GM23338 (cell line): Measurements from ENCODE around the gene GRIPAP1. TPM values are rescaled to one million over a fixed set of nuclear protein-coding genes. Genes with fewer than 3 reads are reported as not detected.
A peak's percentile ranks its signal among the peaks of the same experiment; 100 is the strongest.

Source experiments
- ATAC-seq: fragments of 200-7000 bp; cut with Tn5 transposase; 3 replicates; pipeline ENCODE4 v1.9.1; 2020
- DNase-seq: peaks from one replicate; pipeline ENCODE4 v3.0.0-alpha.2; 2015; ENCODE audit warnings: low spot score
- H2AFZ ChIP-seq: fragments of 200-600 bp; sonication (generic); 2 replicates; pipeline ENCODE4 v1.8.0; 2016; ENCODE audit warnings: antibody characterized with exemption, mild to moderate bottlenecking, moderate library complexity
- H3F3A ChIP-seq: fragments of 200-600 bp; sonication (generic); replicated peaks from 2 replicates; pipeline ENCODE4 v1.8.0; 2017; ENCODE audit warnings: antibody characterized with exemption, mixed run types, low read depth
- H3K27ac ChIP-seq: fragments of 200-600 bp; sonication (generic); 2 replicates; pipeline ENCODE4 v1.6.1; 2016; ENCODE audit warnings: low read depth
- H3K27me3 ChIP-seq: fragments of 200-600 bp; sonication (generic); 2 replicates; pipeline ENCODE4 v1.8.0; 2016; ENCODE audit warnings: mild to moderate bottlenecking, mixed run types, moderate library complexity; ENCODE audit not compliant: insufficient read depth
- H3K36me3 ChIP-seq: fragments of 200-600 bp; sonication (generic); 2 replicates; pipeline ENCODE4 v1.8.0; 2016; ENCODE audit warnings: mild to moderate bottlenecking; ENCODE audit not compliant: insufficient read depth
- H3K4me1 ChIP-seq: fragments of 200-600 bp; sonication (generic); 2 replicates; pipeline ENCODE4 v1.8.0; 2016; ENCODE audit warnings: mild to moderate bottlenecking, moderate library complexity; ENCODE audit not compliant: insufficient read depth
- H3K4me2 ChIP-seq: fragments of 200-600 bp; sonication (generic); 2 replicates; pipeline ENCODE4 v1.7.1; 2017; ENCODE audit warnings: mixed run types
- H3K4me3 ChIP-seq: fragments of 200-600 bp; sonication (generic); 2 replicates; pipeline ENCODE4 v1.6.1; 2016; ENCODE audit warnings: mixed run types
- H3K79me2 ChIP-seq: fragments of 200-600 bp; sonication (generic); replicated peaks from 2 replicates; pipeline ENCODE4 v1.8.0; 2017; ENCODE audit warnings: mild to moderate bottlenecking; ENCODE audit not compliant: insufficient read depth
- H3K9me2 ChIP-seq: fragments of 200-600 bp; sonication (generic); 2 replicates; pipeline ENCODE4 v1.8.0; 2017; ENCODE audit not compliant: insufficient read depth
- H4K20me1 ChIP-seq: fragments of 200-600 bp; sonication (generic); replicated peaks from 2 replicates; pipeline ENCODE4 v1.8.0; 2017; ENCODE audit warnings: mild to moderate bottlenecking; ENCODE audit not compliant: insufficient read depth
- H3K27ac Mint-ChIP-seq: 2 replicates; pipeline ENCODE4 v1.8.0; 2020; ENCODE audit warnings: inconsistent platforms, mild to moderate bottlenecking, moderate library complexity, mixed read lengths
- H3K27me3 Mint-ChIP-seq: 3 replicates; pipeline ENCODE4 v1.8.0; 2022; ENCODE audit warnings: low read depth, mild to moderate bottlenecking, moderate library complexity, mixed read lengths, inconsistent platforms; ENCODE audit not compliant: insufficient read depth, poor library complexity
- H3K36me3 Mint-ChIP-seq: 3 replicates; pipeline ENCODE4 v1.8.0; 2021; ENCODE audit warnings: low read depth, mild to moderate bottlenecking, inconsistent platforms, moderate library complexity, mixed read lengths
- H3K4me1 Mint-ChIP-seq: 3 replicates; pipeline ENCODE4 v1.8.0; 2020; ENCODE audit warnings: mild to moderate bottlenecking, inconsistent platforms, mixed read lengths
- H3K4me3 Mint-ChIP-seq: 3 replicates; pipeline ENCODE4 v1.8.0; 2021; ENCODE audit warnings: moderate library complexity, mild to moderate bottlenecking, inconsistent platforms, mixed read lengths
- H3K9me3 Mint-ChIP-seq: 3 replicates; pipeline ENCODE4 v1.8.0; 2020; ENCODE audit warnings: moderate library complexity, mild to moderate bottlenecking, inconsistent platforms, mixed read lengths
- CREB1 ChIP-seq: fragments of 250-450 bp; sonication (Bioruptor Pico); IDR thresholded peaks from 2 replicates; pipeline ENCODE4 v1.5.0; 2020; ENCODE audit warnings: low read depth, mild to moderate bottlenecking, moderate library complexity
- EZH2 ChIP-seq: fragments of 200-600 bp; sonication (generic); IDR thresholded peaks from one replicate; pipeline ENCODE4 v1.8.0; 2017; ENCODE audit warnings: antibody characterized with exemption, mild to moderate bottlenecking, low read depth; ENCODE audit not compliant: unreplicated experiment
- JUNB ChIP-seq: IDR thresholded peaks from one replicate; pipeline ENCODE4 v1.6.1; 2016; ENCODE audit warnings: antibody characterized with exemption; ENCODE audit not compliant: unreplicated experiment
- POLR2AphosphoS5 ChIP-seq: IDR thresholded peaks from 2 replicates; pipeline ENCODE4 v1.6.1; 2016; ENCODE audit warnings: antibody characterized with exemption, low read depth
- ZNF114 ChIP-seq: fragments of 250-450 bp; sonication (Bioruptor Pico); IDR thresholded peaks from 2 replicates; pipeline ENCODE4 v1.5.0; 2020; ENCODE audit warnings: mild to moderate bottlenecking, moderate library complexity
- polyA plus RNA-seq: library from polyadenylated mRNA; unstranded; fragments of >200 nt; fragmentation: Nextera tagmentation; extraction: Ambion mirVana; gene quantifications from 2 replicates; pipeline ENCODE4 v1.2.1, GENCODE V29; 2016
- total RNA-seq: library from RNA; depleted of rRNA; stranded (reverse); fragments of >200 nt; shearing (Covaris generic); gene quantifications from 2 replicates; pipeline ENCODE4 v1.2.3, GENCODE V29; 2014
- TF ChIP-seq, protein P1 (sequence below): IDR thresholded peaks from 2 replicates; pipeline ENCODE4 v1.6.1; 2016; ENCODE audit warnings: antibody characterized with exemption
- TF ChIP-seq, protein P2 (sequence below): fragments of 250-450 bp; sonication (Bioruptor Pico); IDR thresholded peaks from 2 replicates; pipeline ENCODE4 v1.5.0; 2020; ENCODE audit warnings: mild to moderate bottlenecking, moderate library complexity

The GRIPAP1 gene
- total and polyA plus RNA-seq, 2 experiments from 2014 or later, result 39.1 to 62.2 TPM

GRCh38 chrX:48971249-48972219 is 30.5 kb downstream of the GRIPAP1 start, which contains the start of gene KCND1:
KCND1 (minus strand) TSS chrX:48971844; CDS start chrX:48970271, 1,573 bp downstream.
- Histone ChIP-seq H3K27ac (peak within 1 kb of the TSS; percentile 83; the same call in 1 of the 2 replicates), H3K4me2 (peak within 1 kb of the TSS; percentile 84), H3K9me2 (no peaks in the 10 kb centered on the region), H3K27me3 (no peaks in the 10 kb centered on the region), H3K36me3 (no peaks in the 10 kb centered on the region), H3K79me2 (no peaks in the 10 kb centered on the region), H2AFZ (no peak within 1 kb of the TSS), H3F3A (no peaks in the 10 kb centered on the region), H4K20me1 (no peaks in the 10 kb centered on the region), H3K4me1 (no peaks in the 10 kb centered on the region), H3K4me3 (peak within 1 kb of the TSS; percentile 62)
- Mint-ChIP-seq H3K27ac (peak within 1 kb of the TSS; percentile 82), H3K9me3 (no peaks in the 10 kb centered on the region; the same call in 2 of the 3 replicates), H3K36me3 (peaks cover 22% of the 10 kb centered on the region), H3K27me3 (peaks cover 2% of the 10 kb centered on the region), H3K4me3 (peak within 1 kb of the TSS; percentile 78), H3K4me1 (peaks cover 19% of the 10 kb centered on the region)
- TF ChIP-seq JUNB (no peak), POLR2AphosphoS5 (no peak; the same call in 1 of the 2 replicates), EZH2 (no peak), ZNF114 (no peak)
- TF ChIP-seq, protein P1, sequence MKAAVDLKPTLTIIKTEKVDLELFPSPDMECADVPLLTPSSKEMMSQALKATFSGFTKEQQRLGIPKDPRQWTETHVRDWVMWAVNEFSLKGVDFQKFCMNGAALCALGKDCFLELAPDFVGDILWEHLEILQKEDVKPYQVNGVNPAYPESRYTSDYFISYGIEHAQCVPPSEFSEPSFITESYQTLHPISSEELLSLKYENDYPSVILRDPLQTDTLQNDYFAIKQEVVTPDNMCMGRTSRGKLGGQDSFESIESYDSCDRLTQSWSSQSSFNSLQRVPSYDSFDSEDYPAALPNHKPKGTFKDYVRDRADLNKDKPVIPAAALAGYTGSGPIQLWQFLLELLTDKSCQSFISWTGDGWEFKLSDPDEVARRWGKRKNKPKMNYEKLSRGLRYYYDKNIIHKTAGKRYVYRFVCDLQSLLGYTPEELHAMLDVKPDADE, result no peak
- peak; percentile 83 for ATAC-seq
- DNase-seq, result peak; percentile 69

DNA sequence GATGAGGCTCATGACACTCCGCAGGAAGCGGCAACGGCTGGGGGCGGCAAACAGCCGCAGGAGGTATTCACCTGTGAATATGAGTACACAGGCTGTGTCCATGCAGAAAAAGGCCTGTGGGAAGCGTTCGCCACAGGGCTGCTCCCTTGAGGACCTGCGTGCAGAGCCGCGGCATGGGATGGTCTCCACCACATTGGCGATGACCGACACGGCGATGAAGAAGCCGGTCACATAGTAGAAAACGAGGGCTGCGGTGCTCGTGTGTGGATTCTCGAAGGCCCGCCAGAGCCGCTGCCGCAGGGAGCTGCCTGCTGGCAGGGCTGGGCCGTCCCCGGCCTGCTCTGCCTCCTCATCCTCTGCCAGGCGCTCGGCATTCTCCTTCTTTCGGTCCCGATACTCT is 32.6 kb downstream of the GRIPAP1 start:
- Histone ChIP-seq H3K4me1 (no peaks in the 10 kb centered on the region), H3K79me2 (no peaks in the 10 kb centered on the region), H3K4me2 (no peak overlapping the region), H3K27ac (no peak overlapping the region), H2AFZ (no peak overlapping the region), H3K36me3 (no peaks in the 10 kb centered on the region), H3K9me2 (no peaks in the 10 kb centered on the region), H4K20me1 (no peaks in the 10 kb centered on the region), H3F3A (no peaks in the 10 kb centered on the region), H3K27me3 (no peaks in the 10 kb centered on the region), H3K4me3 (no peak overlapping the region)
- Mint-ChIP-seq H3K9me3 (no peaks in the 10 kb centered on the region), H3K27me3 (peaks cover 2% of the 10 kb centered on the region), H3K4me1 (peaks cover 19% of the 10 kb centered on the region), H3K4me3 (no peak overlapping the region), H3K36me3 (peaks cover 4% of the 10 kb centered on the region), H3K27ac (no peak overlapping the region)
- DNase-seq (no peak), ATAC-seq (no peak)
- no peak for TF ChIP-seq EZH2
- no peak for TF ChIP-seq CREB1
- TF ChIP-seq, protein P1, result no peak
- TF ChIP-seq, protein P2, sequence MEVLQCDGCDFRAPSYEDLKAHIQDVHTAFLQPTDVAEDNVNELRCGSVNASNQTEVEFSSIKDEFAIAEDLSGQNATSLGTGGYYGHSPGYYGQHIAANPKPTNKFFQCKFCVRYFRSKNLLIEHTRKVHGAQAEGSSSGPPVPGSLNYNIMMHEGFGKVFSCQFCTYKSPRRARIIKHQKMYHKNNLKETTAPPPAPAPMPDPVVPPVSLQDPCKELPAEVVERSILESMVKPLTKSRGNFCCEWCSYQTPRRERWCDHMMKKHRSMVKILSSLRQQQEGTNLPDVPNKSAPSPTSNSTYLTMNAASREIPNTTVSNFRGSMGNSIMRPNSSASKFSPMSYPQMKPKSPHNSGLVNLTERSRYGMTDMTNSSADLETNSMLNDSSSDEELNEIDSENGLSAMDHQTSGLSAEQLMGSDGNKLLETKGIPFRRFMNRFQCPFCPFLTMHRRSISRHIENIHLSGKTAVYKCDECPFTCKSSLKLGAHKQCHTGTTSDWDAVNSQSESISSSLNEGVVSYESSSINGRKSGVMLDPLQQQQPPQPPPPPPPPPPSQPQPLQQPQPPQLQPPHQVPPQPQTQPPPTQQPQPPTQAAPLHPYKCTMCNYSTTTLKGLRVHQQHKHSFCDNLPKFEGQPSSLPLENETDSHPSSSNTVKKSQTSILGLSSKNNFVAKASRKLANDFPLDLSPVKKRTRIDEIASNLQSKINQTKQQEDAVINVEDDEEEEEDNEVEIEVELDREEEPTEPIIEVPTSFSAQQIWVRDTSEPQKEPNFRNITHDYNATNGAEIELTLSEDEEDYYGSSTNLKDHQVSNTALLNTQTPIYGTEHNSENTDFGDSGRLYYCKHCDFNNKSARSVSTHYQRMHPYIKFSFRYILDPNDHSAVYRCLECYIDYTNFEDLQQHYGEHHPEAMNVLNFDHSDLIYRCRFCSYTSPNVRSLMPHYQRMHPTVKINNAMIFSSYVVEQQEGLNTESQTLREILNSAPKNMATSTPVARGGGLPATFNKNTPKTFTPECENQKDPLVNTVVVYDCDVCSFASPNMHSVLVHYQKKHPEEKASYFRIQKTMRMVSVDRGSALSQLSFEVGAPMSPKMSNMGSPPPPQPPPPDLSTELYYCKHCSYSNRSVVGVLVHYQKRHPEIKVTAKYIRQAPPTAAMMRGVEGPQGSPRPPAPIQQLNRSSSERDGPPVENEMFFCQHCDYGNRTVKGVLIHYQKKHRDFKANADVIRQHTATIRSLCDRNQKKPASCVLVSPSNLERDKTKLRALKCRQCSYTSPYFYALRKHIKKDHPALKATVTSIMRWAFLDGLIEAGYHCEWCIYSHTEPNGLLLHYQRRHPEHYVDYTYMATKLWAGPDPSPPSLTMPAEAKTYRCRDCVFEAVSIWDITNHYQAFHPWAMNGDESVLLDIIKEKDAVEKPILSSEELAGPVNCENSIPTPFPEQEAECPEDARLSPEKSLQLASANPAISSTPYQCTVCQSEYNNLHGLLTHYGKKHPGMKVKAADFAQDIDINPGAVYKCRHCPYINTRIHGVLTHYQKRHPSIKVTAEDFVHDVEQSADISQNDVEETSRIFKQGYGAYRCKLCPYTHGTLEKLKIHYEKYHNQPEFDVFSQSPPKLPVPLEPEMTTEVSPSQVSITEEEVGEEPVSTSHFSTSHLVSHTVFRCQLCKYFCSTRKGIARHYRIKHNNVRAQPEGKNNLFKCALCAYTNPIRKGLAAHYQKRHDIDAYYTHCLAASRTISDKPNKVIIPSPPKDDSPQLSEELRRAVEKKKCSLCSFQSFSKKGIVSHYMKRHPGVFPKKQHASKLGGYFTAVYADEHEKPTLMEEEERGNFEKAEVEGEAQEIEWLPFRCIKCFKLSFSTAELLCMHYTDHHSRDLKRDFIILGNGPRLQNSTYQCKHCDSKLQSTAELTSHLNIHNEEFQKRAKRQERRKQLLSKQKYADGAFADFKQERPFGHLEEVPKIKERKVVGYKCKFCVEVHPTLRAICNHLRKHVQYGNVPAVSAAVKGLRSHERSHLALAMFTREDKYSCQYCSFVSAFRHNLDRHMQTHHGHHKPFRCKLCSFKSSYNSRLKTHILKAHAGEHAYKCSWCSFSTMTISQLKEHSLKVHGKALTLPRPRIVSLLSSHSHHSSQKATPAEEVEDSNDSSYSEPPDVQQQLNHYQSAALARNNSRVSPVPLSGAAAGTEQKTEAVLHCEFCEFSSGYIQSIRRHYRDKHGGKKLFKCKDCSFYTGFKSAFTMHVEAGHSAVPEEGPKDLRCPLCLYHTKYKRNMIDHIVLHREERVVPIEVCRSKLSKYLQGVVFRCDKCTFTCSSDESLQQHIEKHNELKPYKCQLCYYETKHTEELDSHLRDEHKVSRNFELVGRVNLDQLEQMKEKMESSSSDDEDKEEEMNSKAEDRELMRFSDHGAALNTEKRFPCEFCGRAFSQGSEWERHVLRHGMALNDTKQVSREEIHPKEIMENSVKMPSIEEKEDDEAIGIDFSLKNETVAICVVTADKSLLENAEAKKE (CRISPR knock-in tag), result no peak
